Neural progenitor cell (in vitro differentiated cells): ENCODE measurements around the gene ACOT13. TPM values are rescaled to one million over a fixed set of nuclear protein-coding genes. Genes with fewer than 3 reads are reported as not detected.
"Not testable (repeated sequence)": the region's sequence is repeated elsewhere in the genome, so short reads cannot be mapped to it uniquely, and the experiment has no call there.

ENCODE experiments used
- DNase-seq: peaks from one replicate; pipeline ENCODE4 v3.0.0-alpha.2; 2016; ENCODE audit warnings: low spot score
- H2AFZ ChIP-seq: fragments of 200-600 bp; sonication (generic); replicated peaks from 2 replicates; pipeline ENCODE4 v1.6.1; 2016; ENCODE audit warnings: antibody characterized with exemption
- H3F3A ChIP-seq: fragments of 200-600 bp; sonication (generic); 2 replicates; pipeline ENCODE4 v1.6.1; 2016; ENCODE audit warnings: antibody characterized with exemption, low read depth
- H3K27ac ChIP-seq: fragments of 200-600 bp; sonication (generic); 2 replicates; pipeline ENCODE4 v1.5.1; 2016; ENCODE audit warnings: mild to moderate bottlenecking
- H3K27me3 ChIP-seq: fragments of 200-600 bp; sonication (generic); 2 replicates; pipeline ENCODE4 v1.6.1; 2016; ENCODE audit warnings: mild to moderate bottlenecking, moderate library complexity
- H3K36me3 ChIP-seq: fragments of 200-600 bp; sonication (generic); 2 replicates; pipeline ENCODE4 v1.5.1; 2016
- H3K4me1 ChIP-seq: fragments of 200-600 bp; sonication (generic); 2 replicates; pipeline ENCODE4 v1.6.1; 2016; ENCODE audit warnings: mixed run types
- H3K4me2 ChIP-seq: fragments of 200-600 bp; sonication (generic); 2 replicates; pipeline ENCODE4 v1.6.1; 2016
- H3K4me3 ChIP-seq: fragments of 200-600 bp; sonication (generic); 2 replicates; pipeline ENCODE4 v1.5.1; 2016
- H3K79me2 ChIP-seq: fragments of 200-600 bp; sonication (generic); 2 replicates; pipeline ENCODE4 v1.6.1; 2016; ENCODE audit warnings: low read depth
- H3K9ac ChIP-seq: fragments of 200-600 bp; sonication (generic); 2 replicates; pipeline ENCODE4 v1.6.1; 2016
- H3K9me3 ChIP-seq: fragments of 200-600 bp; sonication (generic); 2 replicates; pipeline ENCODE4 v1.5.1; 2016; ENCODE audit warnings: low read depth
- H4K20me1 ChIP-seq: fragments of 200-600 bp; sonication (generic); 2 replicates; pipeline ENCODE4 v1.6.1; 2016; ENCODE audit warnings: low read depth
- H3K27ac Mint-ChIP-seq: 3 replicates; pipeline ENCODE4 v1.8.0; 2021; ENCODE audit warnings: mixed read lengths
- H3K27me3 Mint-ChIP-seq: 2 replicates; pipeline ENCODE4 v1.8.0; 2022; ENCODE audit warnings: low read depth, mild to moderate bottlenecking, inconsistent platforms, moderate library complexity, mixed read lengths; ENCODE audit not compliant: insufficient read depth
- H3K36me3 Mint-ChIP-seq: 3 replicates; pipeline ENCODE4 v1.8.0; 2021; ENCODE audit warnings: mixed read lengths
- H3K4me1 Mint-ChIP-seq: 3 replicates; pipeline ENCODE4 v1.8.0; 2021; ENCODE audit warnings: mixed read lengths
- H3K4me3 Mint-ChIP-seq: 3 replicates; pipeline ENCODE4 v1.8.0; 2021; ENCODE audit warnings: mild to moderate bottlenecking, moderate library complexity, mixed read lengths
- H3K9me3 Mint-ChIP-seq: 3 replicates; pipeline ENCODE4 v1.8.0; 2020; ENCODE audit warnings: mixed read lengths
- CTCF ChIP-seq: fragments of 200-600 bp; sonication (generic); IDR thresholded peaks from 2 replicates; pipeline ENCODE4 v1.5.1; 2017; ENCODE audit warnings: antibody characterized with exemption, mild to moderate bottlenecking
- EZH2 ChIP-seq: fragments of 200-600 bp; sonication (generic); IDR thresholded peaks from 2 replicates; pipeline ENCODE4 v1.6.1; 2017; ENCODE audit warnings: antibody characterized with exemption, mild to moderate bottlenecking, moderate library complexity
- EZH2phosphoT487 ChIP-seq: fragments of 200-600 bp; sonication (generic); IDR thresholded peaks from 2 replicates; pipeline ENCODE4 v1.6.1; 2017; ENCODE audit warnings: antibody characterized with exemption
- total RNA-seq: library from RNA; depleted of rRNA; stranded (reverse); fragments of >200 nt; gene quantifications from 2 replicates; pipeline ENCODE4 v1.2.3, GENCODE V29; 2015; ENCODE audit warnings: low replicate concordance

The ACOT13 gene
- total RNA-seq, 1 donor from 2014 or later, result 12.0 TPM

- Histone ChIP-seq H3K4me2 (no peak overlapping the region), H3K27me3 (no peaks in the 10 kb centered on the region), H4K20me1 (no peaks in the 10 kb centered on the region), H3K4me3 (no peak overlapping the region), H3F3A (peaks cover 6% of the 10 kb centered on the region), H3K9me3 (peaks cover 29% of the 10 kb centered on the region), H3K36me3 (peaks cover 8% of the 10 kb centered on the region), H2AFZ (no peak overlapping the region), H3K27ac (no peak overlapping the region), H3K9ac (no peak overlapping the region), H3K4me1 (no peaks in the 10 kb centered on the region), H3K79me2 (no peaks in the 10 kb centered on the region)
- TF ChIP-seq EZH2phosphoT487, result no peak
- no peak for TF ChIP-seq CTCF
- no peak for TF ChIP-seq EZH2
- H3K36me3 Mint-ChIP-seq, result peaks cover 29% of the 10 kb centered on the region
- DNase-seq, result peak; percentile 25
- no peaks in the 10 kb centered on the region for H3K27me3 Mint-ChIP-seq
- H3K4me3 Mint-ChIP-seq, result no peak overlapping the region
- H3K4me1 Mint-ChIP-seq, result no peaks in the 10 kb centered on the region
- H3K9me3 Mint-ChIP-seq, result peaks cover 65% of the 10 kb centered on the region
- no peak overlapping the region for H3K27ac Mint-ChIP-seq
These were observed 6.7 kb downstream of the ACOT13 start for GRCh38 chr6:24673625-24674024.

DNA sequence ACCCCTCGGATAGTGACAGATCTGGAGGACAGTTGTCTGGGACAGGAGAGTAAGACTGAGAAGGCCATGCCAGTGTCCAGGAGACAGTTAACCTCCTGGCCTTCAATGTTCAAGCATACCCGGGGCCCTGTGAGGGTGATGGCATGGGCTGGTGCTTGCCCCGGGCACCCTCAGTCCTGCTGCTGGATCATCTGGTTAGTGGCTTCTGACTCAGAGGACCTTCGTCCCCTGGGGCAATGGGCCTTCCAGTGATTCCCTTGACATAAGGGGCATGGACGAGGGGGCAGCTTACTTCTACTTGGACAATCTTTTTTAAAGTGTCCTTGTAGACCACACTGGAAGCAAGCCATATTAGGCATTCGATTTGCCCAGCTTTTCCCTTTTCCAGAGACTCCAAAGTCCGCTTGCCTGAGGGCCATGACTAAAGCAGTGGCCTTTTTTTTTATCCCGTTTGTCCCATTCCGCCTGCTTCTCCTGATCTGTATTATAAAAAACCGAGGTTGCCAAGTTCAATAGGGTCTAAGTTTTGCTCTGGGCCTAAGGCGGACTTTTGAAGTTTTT lies 12.0 kb downstream of the ACOT13 start:
- H3K27ac Mint-ChIP-seq, H3K4me2 ChIP-seq, H3F3A ChIP-seq, H3K27ac ChIP-seq, H3K4me3 Mint-ChIP-seq, H3K4me3 ChIP-seq, H3K9me3 ChIP-seq, H3K4me1 Mint-ChIP-seq, H3K79me2 ChIP-seq, H3K27me3 Mint-ChIP-seq, H3K27me3 ChIP-seq, DNase-seq, H3K4me1 ChIP-seq, H2AFZ ChIP-seq, H4K20me1 ChIP-seq, H3K9ac ChIP-seq, H3K36me3 ChIP-seq: not testable (repeated sequence)
- Mint-ChIP-seq H3K9me3 (peaks cover 30% of the 10 kb centered on the region), H3K36me3 (peaks cover 23% of the 10 kb centered on the region)

DNA sequence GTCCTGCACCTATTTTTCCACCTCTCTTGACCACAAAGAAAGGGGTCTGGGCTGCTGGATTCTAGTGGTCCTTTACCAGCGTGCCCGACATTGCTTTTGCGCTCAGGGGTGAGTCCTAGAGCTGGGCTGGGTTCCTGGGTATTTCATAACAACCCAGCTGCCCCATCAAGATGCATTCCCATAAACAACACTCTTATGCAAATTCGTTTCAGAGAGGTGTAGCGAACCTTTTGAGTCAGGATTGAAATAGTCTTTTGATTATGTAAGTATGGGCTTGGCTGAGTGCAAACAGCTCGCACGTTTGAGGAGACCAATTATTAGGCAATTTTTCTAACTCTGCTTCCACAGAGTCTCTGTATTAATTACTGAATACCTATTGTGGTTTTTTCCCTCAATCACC lies 13.7 kb downstream of the ACOT13 start:
- DNase-seq, result no peak
- H3K79me2 ChIP-seq, result no peaks in the 10 kb centered on the region
- peaks cover 2% of the 10 kb centered on the region for H3K27me3 Mint-ChIP-seq
- no peaks in the 10 kb centered on the region for H4K20me1 ChIP-seq
- H3K9ac ChIP-seq, result no peak overlapping the region
- no peak overlapping the region for H3K4me3 ChIP-seq
- no peak overlapping the region for H3K4me2 ChIP-seq
- no peak overlapping the region for H3K4me3 Mint-ChIP-seq
- H3K27ac Mint-ChIP-seq, result no peak overlapping the region
- no peaks in the 10 kb centered on the region for H3K27me3 ChIP-seq
- no peak overlapping the region for H2AFZ ChIP-seq
- H3K9me3 Mint-ChIP-seq, result peaks cover 15% of the 10 kb centered on the region
- H3F3A ChIP-seq, result peaks cover 6% of the 10 kb centered on the region
- no peaks in the 10 kb centered on the region for H3K9me3 ChIP-seq
- H3K4me1 ChIP-seq, result peaks cover 10% of the 10 kb centered on the region
- peaks cover 20% of the 10 kb centered on the region for H3K36me3 Mint-ChIP-seq
- H3K36me3 ChIP-seq, result no peaks in the 10 kb centered on the region
- TF ChIP-seq CTCF (no peak), EZH2 (no peak), EZH2phosphoT487 (no peak)
- H3K4me1 Mint-ChIP-seq, result peaks cover 11% of the 10 kb centered on the region
- H3K27ac ChIP-seq, result no peak overlapping the region
